Measurements from ENCODE around the gene PRKRA.

Gene PRKRA

GRCh38 chr2:178409261-178409660 lies 41.7 kb downstream of the PRKRA start:
- no peak overlapping the region for H3K4me3 ChIP-seq (ENCODE audit: low read length)
- no peak for DNase-seq (ENCODE audit: low read depth)
- TF ChIP-seq, protein P1, sequence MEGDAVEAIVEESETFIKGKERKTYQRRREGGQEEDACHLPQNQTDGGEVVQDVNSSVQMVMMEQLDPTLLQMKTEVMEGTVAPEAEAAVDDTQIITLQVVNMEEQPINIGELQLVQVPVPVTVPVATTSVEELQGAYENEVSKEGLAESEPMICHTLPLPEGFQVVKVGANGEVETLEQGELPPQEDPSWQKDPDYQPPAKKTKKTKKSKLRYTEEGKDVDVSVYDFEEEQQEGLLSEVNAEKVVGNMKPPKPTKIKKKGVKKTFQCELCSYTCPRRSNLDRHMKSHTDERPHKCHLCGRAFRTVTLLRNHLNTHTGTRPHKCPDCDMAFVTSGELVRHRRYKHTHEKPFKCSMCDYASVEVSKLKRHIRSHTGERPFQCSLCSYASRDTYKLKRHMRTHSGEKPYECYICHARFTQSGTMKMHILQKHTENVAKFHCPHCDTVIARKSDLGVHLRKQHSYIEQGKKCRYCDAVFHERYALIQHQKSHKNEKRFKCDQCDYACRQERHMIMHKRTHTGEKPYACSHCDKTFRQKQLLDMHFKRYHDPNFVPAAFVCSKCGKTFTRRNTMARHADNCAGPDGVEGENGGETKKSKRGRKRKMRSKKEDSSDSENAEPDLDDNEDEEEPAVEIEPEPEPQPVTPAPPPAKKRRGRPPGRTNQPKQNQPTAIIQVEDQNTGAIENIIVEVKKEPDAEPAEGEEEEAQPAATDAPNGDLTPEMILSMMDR (IDR thresholded peaks at IDR 0.05; ENCODE audit: insufficient read depth, low read depth, low read length, missing control alignments): no peak

DNA sequence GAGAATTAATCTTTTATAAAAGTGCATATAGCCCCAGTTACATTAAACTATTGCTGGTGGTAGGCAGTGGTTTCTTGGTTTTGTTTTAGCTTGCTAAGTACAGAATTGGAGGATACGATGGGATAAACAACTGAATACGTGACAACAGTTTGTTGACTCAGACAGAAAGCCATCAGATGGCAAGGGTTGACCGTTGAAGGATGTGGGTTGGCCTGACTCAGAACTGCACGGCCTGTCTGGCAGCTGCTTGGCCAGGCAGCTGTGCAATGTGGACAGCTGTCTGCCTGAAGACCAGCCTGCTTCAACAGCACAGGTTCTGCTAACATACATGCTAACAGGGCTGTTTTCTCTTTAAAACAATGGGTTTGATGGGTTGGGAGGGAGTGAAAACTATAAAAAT lies 46.6 kb downstream of the PRKRA start:
- TF ChIP-seq, protein P1 (IDR thresholded peaks at IDR 0.05; ENCODE audit: insufficient read depth, low read depth, low read length, missing control alignments): no peak
- peak; percentile 76 for DNase-seq (ENCODE audit: low read depth)
- no peak overlapping the region for H3K4me3 ChIP-seq (ENCODE audit: low read length)

DNA sequence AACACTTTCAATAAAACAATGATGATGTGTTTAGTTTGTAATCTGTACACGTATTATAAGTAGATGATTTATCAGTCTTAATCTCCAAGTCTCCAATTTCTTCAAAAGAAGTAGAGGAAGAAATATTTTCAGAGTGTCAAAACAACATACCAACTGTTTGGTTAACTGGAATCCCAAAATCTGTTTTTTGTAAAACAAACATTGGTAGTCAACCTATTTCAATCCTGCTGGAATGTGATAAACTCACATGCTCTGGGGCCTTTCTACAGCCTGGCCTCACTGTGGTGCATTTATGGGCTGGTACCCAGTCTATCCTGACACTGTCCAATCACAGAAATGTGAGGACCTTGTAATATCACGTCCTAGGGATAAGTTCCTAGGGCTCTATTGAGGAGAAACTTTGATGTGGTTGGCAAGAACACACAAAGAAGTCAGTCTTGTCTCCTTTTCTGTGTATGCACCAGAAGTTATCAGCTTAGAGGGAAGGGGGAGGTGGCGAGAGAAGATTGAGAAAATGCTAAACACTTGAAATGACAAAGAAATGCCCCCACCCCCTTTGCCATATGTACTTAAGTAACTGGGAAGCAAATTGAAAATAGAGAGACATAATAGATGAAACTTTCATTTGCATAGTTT lies 47.2 kb downstream of the PRKRA start:
- TF ChIP-seq, protein P1 (IDR thresholded peaks at IDR 0.05; ENCODE audit: insufficient read depth, low read depth, low read length, missing control alignments): no peak
- no peak overlapping the region for H3K4me3 ChIP-seq (ENCODE audit: low read length)
- no peak for DNase-seq (ENCODE audit: low read depth)

- no peak overlapping the region for H3K4me3 ChIP-seq (ENCODE audit: low read length)
- no peak for DNase-seq (ENCODE audit: low read depth)
- TF ChIP-seq, protein P1 (IDR thresholded peaks at IDR 0.05; ENCODE audit: insufficient read depth, low read depth, low read length, missing control alignments): no peak
These were observed 49.0 kb downstream of the PRKRA start for GRCh38 chr2:178401994-178402437.

GRCh38 chr2:178397002-178397605 lies 53.9 kb downstream of the PRKRA start:
- TF ChIP-seq, protein P1 (IDR thresholded peaks at IDR 0.05; ENCODE audit: insufficient read depth, low read depth, low read length, missing control alignments): peak; percentile 60
- DNase-seq (ENCODE audit: low read depth): peak; percentile 64

GRCh38 chr2:178395941-178396570 lies 54.9 kb downstream of the PRKRA start:
- DNase-seq (ENCODE audit: low read depth): no peak
- TF ChIP-seq, protein P1 (IDR thresholded peaks at IDR 0.05; ENCODE audit: insufficient read depth, low read depth, low read length, missing control alignments): no peak
- H3K4me3 ChIP-seq (ENCODE audit: low read length): no peak overlapping the region

More at GRCh38 chr2:178397002-178397605, 53.9 kb downstream of the PRKRA start:
- H3K4me3 ChIP-seq (ENCODE audit: low read length): no peak overlapping the region

Data from epithelial cell of esophagus (primary cell).